ENCODE data around the gene ITFG1. TPM values are rescaled to one million over a fixed set of nuclear protein-coding genes. Genes with fewer than 3 reads are reported as not detected.

ITFG1 gene
- total and polyA plus RNA-seq, 4 experiments from 2014 or later = 26.1 to 31.3 (median 28.3) TPM

- H3K4me3 ChIP-seq (ENCODE audit: low read length in 2 of 2) = no peak overlapping the region
- no peaks in the 10 kb centered on the region for H3K9me3 ChIP-seq (ENCODE audit: control insufficient read depth in 1 of 2, low read length in 2 of 2)
- no peaks in the 10 kb centered on the region for H3K4me1 ChIP-seq (ENCODE audit: insufficient read depth, low read length)
- H3K27ac ChIP-seq (ENCODE audit: low read depth, low read length) = no peak overlapping the region
- no peak for DNase-seq
- no peaks in the 10 kb centered on the region for H3K27me3 Mint-ChIP-seq
- intact Hi-C loops (cut with micrococcal nuclease) = no loop called here
- H3K4me1 Mint-ChIP-seq = peaks cover 0 to 1% (median under 1%) of the 10 kb centered on the region in 4 donors
- no peaks in the 10 kb centered on the region for H3K36me3 ChIP-seq (ENCODE audit: insufficient read depth, low read length)
- H3K4me3 Mint-ChIP-seq = no peak overlapping the region
- ChIA-PET POLR2A (ENCODE audit: partially characterized antibody) (no interaction called here), CTCF (ENCODE audit: partially characterized antibody) (no interaction called here)
- H3K36me3 Mint-ChIP-seq = peaks cover 13 to 20% of the 10 kb centered on the region in 2 donors
- peak overlapping the region in 1 of 7 donors; percentile 20 for H3K27ac Mint-ChIP-seq
- H3K9me3 Mint-ChIP-seq = no peaks in the 10 kb centered on the region
- no peaks in the 10 kb centered on the region for H3K27me3 ChIP-seq (ENCODE audit: insufficient read depth, low read length)
These were observed 209.9 kb downstream of the ITFG1 start for GRCh38 chr16:47250983-47251382.

DNA sequence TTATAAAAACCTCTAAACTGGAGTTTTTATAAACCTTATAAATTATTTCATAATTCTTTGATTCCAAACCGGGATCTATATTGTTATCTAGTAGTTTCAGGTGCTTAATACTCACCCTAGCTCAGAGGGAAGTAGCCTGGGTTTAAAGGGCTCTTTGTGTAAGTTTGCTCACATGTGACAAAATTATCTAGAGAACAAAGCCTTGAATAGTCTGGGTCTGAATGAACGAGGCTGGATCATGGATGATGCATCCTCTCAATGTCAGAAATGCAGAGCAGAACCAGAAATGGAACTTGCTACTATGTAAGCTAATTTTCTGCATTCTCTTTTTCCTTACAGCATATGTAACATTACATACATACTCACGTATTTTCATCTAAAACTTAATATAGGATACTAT is 213.2 kb downstream of the ITFG1 start:
- Mint-ChIP-seq H3K27ac (no peak overlapping the region), H3K4me1 (peaks cover 0 to 1% (median 0%) of the 10 kb centered on the region in 4 donors), H3K27me3 (no peaks in the 10 kb centered on the region), H3K4me3 (no peak overlapping the region), H3K9me3 (no peaks in the 10 kb centered on the region), H3K36me3 (peaks cover 6 to 21% of the 10 kb centered on the region in 2 donors)
- Histone ChIP-seq H3K9me3 (ENCODE audit: control insufficient read depth in 1 of 2, low read length in 2 of 2) (no peaks in the 10 kb centered on the region), H3K27ac (ENCODE audit: low read depth, low read length) (no peak overlapping the region), H3K4me1 (ENCODE audit: insufficient read depth, low read length) (no peaks in the 10 kb centered on the region), H3K27me3 (ENCODE audit: insufficient read depth, low read length) (no peaks in the 10 kb centered on the region), H3K4me3 (ENCODE audit: low read length in 2 of 2) (no peak overlapping the region), H3K36me3 (ENCODE audit: insufficient read depth, low read length) (no peaks in the 10 kb centered on the region)
- POLR2A ChIA-PET (ENCODE audit: partially characterized antibody) = no interaction called here
- CTCF ChIA-PET (ENCODE audit: partially characterized antibody) = interaction anchor here (1.1 kb wide), 1 partner anchor 11 kb away, joined by 3 read pairs; no protein-coding TSS in a partner anchor
- intact Hi-C loops (cut with micrococcal nuclease) = no loop called here
- no peak for DNase-seq

DNA sequence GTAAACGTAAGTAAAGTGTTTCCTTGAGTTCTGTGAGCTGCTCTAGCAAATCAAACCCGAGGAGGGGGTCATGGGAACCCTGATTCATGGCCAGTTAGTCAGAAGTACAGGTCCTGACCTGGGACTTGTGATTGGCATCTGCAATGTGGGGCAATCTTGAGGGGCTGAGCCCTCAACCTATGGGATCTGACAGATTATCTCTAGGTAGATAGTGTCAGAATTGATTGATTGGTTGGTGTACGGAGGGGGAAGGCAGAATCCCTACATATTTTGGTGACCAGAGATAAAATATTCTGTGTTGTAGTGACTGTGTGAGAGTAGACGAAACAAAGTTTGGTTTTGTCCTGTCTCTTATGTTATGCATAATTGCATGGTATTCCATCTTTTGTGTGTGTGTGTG is 216.7 kb downstream of the ITFG1 start:
- peak overlapping the region in 1 of 7 donors; percentile 3 for H3K27ac Mint-ChIP-seq

GRCh38 chr16:47241061-47241460 is 219.8 kb downstream of the ITFG1 start:
- H3K4me3 ChIP-seq (ENCODE audit: low read length in 2 of 2) = no peak overlapping the region
- CTCF ChIA-PET (ENCODE audit: partially characterized antibody) = interaction anchor here (1.4 kb wide), 1 partner anchor 9 kb away, joined by 4 read pairs; no protein-coding TSS in a partner anchor
- Mint-ChIP-seq H3K36me3 (peaks cover 27 to 49% of the 10 kb centered on the region in 2 donors), H3K27me3 (no peaks in the 10 kb centered on the region), H3K4me1 (no peaks in the 10 kb centered on the region), H3K9me3 (no peaks in the 10 kb centered on the region), H3K27ac (no peak overlapping the region), H3K4me3 (no peak overlapping the region)
- H3K36me3 ChIP-seq (ENCODE audit: insufficient read depth, low read length) = peaks cover 3% of the 10 kb centered on the region
- no peaks in the 10 kb centered on the region for H3K27me3 ChIP-seq (ENCODE audit: insufficient read depth, low read length)
- no peak for DNase-seq
- POLR2A ChIA-PET (ENCODE audit: partially characterized antibody) = no interaction called here
- intact Hi-C loops (cut with micrococcal nuclease) = no loop called here
- H3K9me3 ChIP-seq (ENCODE audit: control insufficient read depth in 1 of 2, low read length in 2 of 2) = no peaks in the 10 kb centered on the region
- H3K27ac ChIP-seq (ENCODE audit: low read depth, low read length) = no peak overlapping the region
- H3K4me1 ChIP-seq (ENCODE audit: insufficient read depth, low read length) = no peaks in the 10 kb centered on the region

More for the DNA sequence above, 216.7 kb downstream of the ITFG1 start:
- Mint-ChIP-seq H3K36me3 (peaks cover 13 to 40% of the 10 kb centered on the region in 2 donors), H3K4me3 (no peak overlapping the region), H3K9me3 (no peaks in the 10 kb centered on the region), H3K27me3 (no peaks in the 10 kb centered on the region), H3K4me1 (no peaks in the 10 kb centered on the region)
- peaks cover 3% of the 10 kb centered on the region for H3K36me3 ChIP-seq (ENCODE audit: insufficient read depth, low read length)
- CTCF ChIA-PET (ENCODE audit: partially characterized antibody) = no interaction called here
- H3K4me3 ChIP-seq (ENCODE audit: low read length in 2 of 2) = no peak overlapping the region
- no peaks in the 10 kb centered on the region for H3K27me3 ChIP-seq (ENCODE audit: insufficient read depth, low read length)
- H3K9me3 ChIP-seq (ENCODE audit: control insufficient read depth in 1 of 2, low read length in 2 of 2) = no peaks in the 10 kb centered on the region
- DNase-seq = no peak
- H3K27ac ChIP-seq (ENCODE audit: low read depth, low read length) = no peak overlapping the region
- no peaks in the 10 kb centered on the region for H3K4me1 ChIP-seq (ENCODE audit: insufficient read depth, low read length)
- POLR2A ChIA-PET (ENCODE audit: partially characterized antibody) = no interaction called here
- intact Hi-C loops (cut with micrococcal nuclease) = no loop called here

DNA sequence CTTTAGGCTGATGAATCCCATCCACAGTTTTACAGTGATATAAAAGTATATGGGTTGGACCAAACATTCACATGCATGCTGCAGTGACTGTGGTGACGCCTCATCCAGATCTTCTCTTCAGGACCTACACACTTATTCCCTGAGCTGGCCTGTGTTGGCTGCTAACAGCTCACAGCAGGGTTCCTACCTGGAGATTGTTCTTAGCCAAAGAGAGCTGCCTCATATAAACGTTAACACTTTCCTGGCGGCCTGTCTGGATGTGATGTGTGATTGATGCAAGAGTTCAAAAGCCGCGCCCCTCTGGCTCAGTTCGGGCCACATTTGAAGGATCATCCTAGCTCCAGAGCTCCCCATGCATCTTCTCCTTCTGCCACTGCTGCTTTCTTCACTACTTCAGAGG is 224.1 kb downstream of the ITFG1 start:
- H3K36me3 Mint-ChIP-seq = peaks cover 46 to 65% of the 10 kb centered on the region in 2 donors
- CTCF ChIA-PET (ENCODE audit: partially characterized antibody) = no interaction called here
- H3K27me3 Mint-ChIP-seq = no peaks in the 10 kb centered on the region

DNA sequence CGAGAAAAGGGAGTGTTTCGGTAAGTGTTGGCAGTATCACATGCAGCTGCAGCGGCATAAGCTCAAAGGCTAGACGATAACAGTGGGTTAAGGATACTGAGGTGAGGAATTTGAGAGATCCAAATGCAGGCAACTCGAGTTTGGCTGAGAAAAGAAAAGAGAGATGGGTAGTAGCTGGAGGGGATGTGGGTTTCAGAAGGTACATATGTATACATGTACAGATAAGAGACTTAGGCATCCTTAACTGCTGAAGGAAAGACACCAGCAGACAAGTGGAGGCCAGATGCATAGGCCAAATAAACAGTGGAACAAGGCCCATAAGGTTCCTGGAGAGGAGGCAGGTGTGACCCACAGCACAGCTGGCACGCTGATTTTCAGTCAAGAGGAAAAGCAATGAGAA is 230.6 kb downstream of the ITFG1 start:
- Mint-ChIP-seq H3K4me3 (no peak overlapping the region), H3K4me1 (no peaks in the 10 kb centered on the region), H3K27me3 (no peaks in the 10 kb centered on the region), H3K36me3 (peaks cover 41 to 66% of the 10 kb centered on the region in 2 donors), H3K27ac (no peak overlapping the region), H3K9me3 (peaks cover 0 to 2% (median 0%) of the 10 kb centered on the region in 8 donors)
- POLR2A ChIA-PET (ENCODE audit: partially characterized antibody) = no interaction called here
- no peaks in the 10 kb centered on the region for H3K4me1 ChIP-seq (ENCODE audit: insufficient read depth, low read length)
- no peak overlapping the region for H3K27ac ChIP-seq (ENCODE audit: low read depth, low read length)
- H3K9me3 ChIP-seq (ENCODE audit: control insufficient read depth in 1 of 2, low read length in 2 of 2) = no peaks in the 10 kb centered on the region
- H3K27me3 ChIP-seq (ENCODE audit: insufficient read depth, low read length) = no peaks in the 10 kb centered on the region
- H3K4me3 ChIP-seq (ENCODE audit: low read length in 2 of 2) = no peak overlapping the region
- intact Hi-C loops (cut with micrococcal nuclease) = no loop called here
- CTCF ChIA-PET (ENCODE audit: partially characterized antibody) = no interaction called here
- DNase-seq = no peak
- H3K36me3 ChIP-seq (ENCODE audit: insufficient read depth, low read length) = no peaks in the 10 kb centered on the region

More for the DNA sequence above, 224.1 kb downstream of the ITFG1 start:
- Mint-ChIP-seq H3K4me1 (no peaks in the 10 kb centered on the region), H3K9me3 (peaks cover 0 to 2% (median 0%) of the 10 kb centered on the region in 8 donors), H3K4me3 (no peak overlapping the region), H3K27ac (no peak overlapping the region)
- H3K9me3 ChIP-seq (ENCODE audit: control insufficient read depth in 1 of 2, low read length in 2 of 2) = no peaks in the 10 kb centered on the region
- intact Hi-C loops (cut with micrococcal nuclease) = no loop called here
- H3K27me3 ChIP-seq (ENCODE audit: insufficient read depth, low read length) = no peaks in the 10 kb centered on the region
- H3K4me1 ChIP-seq (ENCODE audit: insufficient read depth, low read length) = no peaks in the 10 kb centered on the region
- no peak overlapping the region for H3K27ac ChIP-seq (ENCODE audit: low read depth, low read length)
- POLR2A ChIA-PET (ENCODE audit: partially characterized antibody) = no interaction called here
- peaks cover 3% of the 10 kb centered on the region for H3K36me3 ChIP-seq (ENCODE audit: insufficient read depth, low read length)
- no peak for DNase-seq
- no peak overlapping the region for H3K4me3 ChIP-seq (ENCODE audit: low read length in 2 of 2)

GRCh38 chr16:47229053-47230050 is 231.5 kb downstream of the ITFG1 start:
- no peak overlapping the region for H3K27ac ChIP-seq (ENCODE audit: low read depth, low read length)
- H3K36me3 ChIP-seq (ENCODE audit: insufficient read depth, low read length) = no peaks in the 10 kb centered on the region
- Mint-ChIP-seq H3K27ac (no peak overlapping the region), H3K9me3 (peaks cover 0 to 2% (median 0%) of the 10 kb centered on the region in 8 donors), H3K4me3 (no peak overlapping the region), H3K27me3 (no peaks in the 10 kb centered on the region), H3K36me3 (peaks cover 44 to 68% of the 10 kb centered on the region in 2 donors), H3K4me1 (no peaks in the 10 kb centered on the region)
- no peak for DNase-seq
- H3K27me3 ChIP-seq (ENCODE audit: insufficient read depth, low read length) = no peaks in the 10 kb centered on the region
- no peaks in the 10 kb centered on the region for H3K4me1 ChIP-seq (ENCODE audit: insufficient read depth, low read length)
- ChIA-PET POLR2A (ENCODE audit: partially characterized antibody) (no interaction called here), CTCF (ENCODE audit: partially characterized antibody) (no interaction called here)
- intact Hi-C loops (cut with micrococcal nuclease) = no loop called here
- H3K4me3 ChIP-seq (ENCODE audit: low read length in 2 of 2) = no peak overlapping the region
- H3K9me3 ChIP-seq (ENCODE audit: control insufficient read depth in 1 of 2, low read length in 2 of 2) = no peaks in the 10 kb centered on the region
